Erythroblast (primary cell): ENCODE results near the gene G2E3.

Source experiments
- DNase-seq, 2 experiments: peaks; one replicate each; lab custom pipeline; 2025; lab: John Stamatoyannopoulos, UW
- GATA1 ChIP-seq: IDR thresholded peaks from 2 replicates; pipeline ENCODE4 v1.6.1; 2011; ENCODE audit warnings: low read depth, mild to moderate bottlenecking, control low read depth, low read length, moderate library complexity
- POLR2A ChIP-seq: IDR thresholded peaks from 2 replicates; pipeline ENCODE4 v1.6.1; 2011; ENCODE audit warnings: mild to moderate bottlenecking, low read length

G2E3 gene, protein sequence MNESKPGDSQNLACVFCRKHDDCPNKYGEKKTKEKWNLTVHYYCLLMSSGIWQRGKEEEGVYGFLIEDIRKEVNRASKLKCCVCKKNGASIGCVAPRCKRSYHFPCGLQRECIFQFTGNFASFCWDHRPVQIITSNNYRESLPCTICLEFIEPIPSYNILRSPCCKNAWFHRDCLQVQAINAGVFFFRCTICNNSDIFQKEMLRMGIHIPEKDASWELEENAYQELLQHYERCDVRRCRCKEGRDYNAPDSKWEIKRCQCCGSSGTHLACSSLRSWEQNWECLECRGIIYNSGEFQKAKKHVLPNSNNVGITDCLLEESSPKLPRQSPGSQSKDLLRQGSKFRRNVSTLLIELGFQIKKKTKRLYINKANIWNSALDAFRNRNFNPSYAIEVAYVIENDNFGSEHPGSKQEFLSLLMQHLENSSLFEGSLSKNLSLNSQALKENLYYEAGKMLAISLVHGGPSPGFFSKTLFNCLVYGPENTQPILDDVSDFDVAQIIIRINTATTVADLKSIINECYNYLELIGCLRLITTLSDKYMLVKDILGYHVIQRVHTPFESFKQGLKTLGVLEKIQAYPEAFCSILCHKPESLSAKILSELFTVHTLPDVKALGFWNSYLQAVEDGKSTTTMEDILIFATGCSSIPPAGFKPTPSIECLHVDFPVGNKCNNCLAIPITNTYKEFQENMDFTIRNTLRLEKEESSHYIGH

DNA sequence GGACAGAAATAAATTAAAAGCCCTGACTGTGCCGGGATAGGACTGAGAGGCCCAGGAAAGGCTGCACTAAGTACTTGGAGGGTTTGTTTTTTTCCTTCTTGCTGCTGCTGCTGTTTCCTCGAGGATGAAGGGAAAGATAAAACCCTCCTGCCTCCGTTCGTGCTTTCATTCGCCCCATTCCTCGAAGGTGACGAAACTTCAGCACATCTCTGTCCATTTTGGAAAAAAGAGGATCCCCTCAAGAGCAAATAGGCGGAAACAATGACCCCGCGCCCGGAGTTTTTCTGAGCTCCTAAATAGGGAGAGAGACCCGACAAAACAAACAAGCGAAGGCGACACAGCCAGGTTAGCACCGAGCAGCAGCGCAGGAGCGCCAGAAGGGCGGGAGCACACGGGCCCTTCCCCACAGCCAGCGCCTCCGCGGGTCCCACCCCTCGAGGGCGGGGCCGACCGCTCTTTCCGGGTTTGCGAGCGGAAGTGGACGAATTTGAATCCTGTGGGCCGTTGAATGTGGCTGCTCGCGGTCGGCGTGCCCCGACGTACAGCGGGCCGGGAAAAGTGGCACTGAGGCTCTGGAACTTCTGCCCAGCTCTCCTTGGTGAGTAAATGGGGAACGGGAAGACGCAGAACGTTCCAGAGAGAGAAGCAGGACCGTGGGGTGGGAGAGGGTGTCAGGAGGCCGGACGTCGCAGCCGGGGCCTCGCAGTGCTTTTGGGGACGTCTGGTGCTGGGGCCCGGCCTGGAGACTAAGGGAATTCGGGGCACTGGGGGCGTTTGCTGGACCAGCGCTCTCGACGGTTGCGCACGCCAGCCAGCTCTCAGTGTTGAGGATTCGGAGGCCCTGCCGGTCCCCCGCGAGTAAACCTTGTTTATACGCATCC lies at the start of gene G2E3:
G2E3 (plus strand) TSS at position 484 of the 881 bp plus-strand sequence. CDS start 21,922 bp downstream, outside the sequence.
- TF ChIP-seq POLR2A (peak; percentile 86), GATA1 (no peak)
- peak; percentile 91 to 93 for DNase-seq

DNA sequence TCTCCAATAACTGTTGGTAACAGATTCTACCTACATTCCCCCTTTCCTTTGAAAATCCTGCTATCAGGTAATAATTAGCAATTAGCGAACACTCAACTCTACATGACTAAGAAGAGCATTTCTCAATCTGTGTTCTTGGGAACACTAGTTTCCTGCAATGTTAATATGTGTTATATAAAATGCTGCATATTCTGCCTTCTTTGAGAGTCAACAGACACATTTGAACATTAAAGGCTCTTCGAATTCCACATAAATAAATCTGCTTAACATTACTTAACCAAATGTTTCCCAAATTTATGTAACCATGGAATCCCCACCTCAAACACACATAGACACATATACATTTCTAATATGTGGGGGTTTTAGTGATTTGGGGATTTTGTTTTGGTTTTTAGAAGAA lies 41.2 kb upstream of the G2E3 start:
- no peak for DNase-seq
- TF ChIP-seq POLR2A (no peak), GATA1 (no peak)

DNA sequence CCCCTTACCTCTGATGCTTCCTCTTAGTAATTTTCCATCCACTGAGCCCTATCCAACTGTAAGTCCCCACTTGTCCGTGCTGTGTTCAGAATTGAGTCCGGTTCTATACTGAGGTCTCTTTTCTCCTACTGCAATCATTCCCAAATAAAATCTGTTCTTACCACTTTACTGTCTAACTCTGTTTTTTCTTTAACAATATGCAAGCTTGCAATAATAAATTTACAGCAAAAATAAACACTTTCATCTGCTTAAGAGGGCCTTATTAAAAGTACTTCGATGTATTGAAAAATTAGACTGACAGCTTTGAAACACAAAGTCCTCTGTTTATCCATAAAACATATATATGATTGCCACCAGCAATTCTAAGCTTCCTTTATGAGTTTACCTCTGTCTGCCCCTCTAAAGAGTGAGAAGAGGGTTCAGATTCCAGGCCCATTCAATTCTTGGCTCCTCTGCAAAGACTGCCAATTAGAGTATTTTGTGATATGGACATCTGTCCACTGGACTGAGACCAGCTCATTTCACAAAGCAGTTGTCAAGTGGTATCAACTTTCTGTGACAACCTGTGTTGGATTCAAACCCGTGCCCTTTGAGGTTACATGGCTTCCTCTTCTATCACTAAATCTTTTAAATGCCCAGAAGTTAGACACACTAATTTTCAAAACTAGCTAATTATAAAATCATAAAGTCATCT lies 39.9 kb upstream of the G2E3 start:
- TF ChIP-seq POLR2A (no peak), GATA1 (no peak)
- DNase-seq, result no peak

DNA sequence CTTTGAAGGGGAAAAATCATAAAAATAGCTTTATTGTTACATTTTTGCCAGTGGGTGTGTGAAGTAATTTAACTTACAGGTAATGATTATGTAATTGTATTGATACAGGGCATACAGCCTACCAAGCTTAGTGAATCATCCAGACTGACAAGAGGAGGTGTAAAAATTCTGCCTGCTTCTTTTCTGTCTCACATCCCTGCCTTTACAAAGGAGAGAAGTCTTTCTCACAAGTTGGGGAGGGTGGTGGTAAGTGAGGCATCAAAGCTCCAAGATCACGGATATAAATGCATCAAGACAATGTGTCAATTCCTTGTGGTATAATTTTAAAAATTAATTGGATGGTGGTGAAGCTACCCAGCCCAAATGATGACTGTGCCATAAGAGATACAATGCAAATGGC lies 39.0 kb upstream of the G2E3 start:
- no peak for DNase-seq

DNA sequence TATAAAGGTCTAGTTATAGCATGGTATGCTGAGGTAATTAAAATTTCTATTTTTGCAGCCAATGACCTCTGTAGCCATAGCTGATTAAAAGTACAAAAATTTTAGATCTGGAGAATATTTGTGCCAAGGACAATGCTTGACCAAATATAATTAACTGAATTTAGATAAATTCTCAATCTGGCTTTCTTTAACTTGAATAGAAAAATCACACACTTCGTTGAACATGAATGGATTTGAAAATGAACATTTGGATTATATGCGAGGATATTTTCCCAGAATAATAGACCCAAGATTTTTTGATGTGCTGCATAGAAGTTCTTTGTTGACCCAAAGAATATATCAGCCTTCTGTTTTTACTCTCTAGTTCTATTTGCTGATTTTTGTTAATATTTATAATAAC lies 38.4 kb upstream of the G2E3 start:
- DNase-seq, result no peak
- TF ChIP-seq POLR2A, result no peak
- no peak for TF ChIP-seq GATA1

More for the DNA sequence above, 39.0 kb upstream of the G2E3 start:
- TF ChIP-seq POLR2A (no peak), GATA1 (no peak)

DNA sequence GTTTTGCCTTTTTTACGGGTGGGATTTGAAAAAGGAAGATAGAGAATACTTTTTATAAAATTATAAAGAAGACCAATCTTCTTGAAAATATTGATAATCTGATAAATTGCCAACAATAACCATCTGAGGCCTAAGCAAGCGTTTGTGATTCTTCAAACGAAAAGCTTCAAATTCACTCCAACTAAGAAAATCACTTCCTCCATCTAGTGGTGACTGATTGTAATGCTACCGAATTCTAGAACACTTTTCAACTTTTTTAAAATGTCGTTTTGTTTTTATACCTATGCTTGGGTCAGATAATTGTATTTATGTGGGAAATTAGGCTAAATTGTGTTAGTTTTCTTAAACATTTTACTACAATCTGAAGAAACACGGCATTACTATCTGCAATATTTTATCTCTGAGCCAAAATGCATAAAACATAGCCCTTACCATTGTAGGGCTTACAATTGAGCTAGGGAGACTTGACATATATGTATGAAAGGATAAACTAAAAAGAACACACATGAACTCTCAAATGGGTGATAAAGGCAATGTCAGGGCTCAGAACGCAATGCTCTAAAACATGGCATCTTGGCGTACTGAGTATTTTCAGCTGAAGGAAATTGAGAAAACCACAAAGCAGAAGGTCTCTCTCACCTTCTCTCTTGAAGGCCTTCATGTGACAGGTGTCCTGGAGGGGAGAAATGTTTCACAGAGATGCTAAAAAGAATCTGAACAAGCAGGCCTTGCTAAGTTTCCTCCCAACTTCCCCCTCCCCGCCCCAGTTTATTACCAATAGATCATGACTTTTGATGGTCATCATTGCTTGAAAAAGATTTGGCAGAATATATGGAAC lies 36.8 kb upstream of the G2E3 start:
- TF ChIP-seq POLR2A, result no peak
- no peak for TF ChIP-seq GATA1
- DNase-seq, result peak; percentile 19 to 55

DNA sequence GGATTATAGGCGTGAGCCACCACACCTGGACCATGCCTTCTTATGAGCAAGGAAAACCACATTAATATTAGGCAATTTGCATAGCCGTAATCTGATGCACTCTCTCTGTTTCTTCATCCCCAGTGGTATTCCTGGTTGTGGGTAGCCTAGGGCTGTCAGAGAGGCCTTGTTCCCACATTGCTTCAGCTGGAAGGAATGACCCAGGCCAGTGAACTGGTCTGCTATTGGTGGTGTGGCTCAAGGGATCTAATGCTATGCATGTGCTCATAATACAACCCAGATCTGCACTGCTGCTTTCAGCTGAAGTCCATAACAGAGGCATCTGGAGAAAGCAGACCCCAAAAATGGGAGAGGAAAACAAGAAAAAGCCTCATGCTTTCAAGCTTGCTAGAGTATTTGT lies 33.1 kb upstream of the G2E3 start:
- DNase-seq, result no peak
- TF ChIP-seq GATA1 (no peak), POLR2A (no peak)

DNA sequence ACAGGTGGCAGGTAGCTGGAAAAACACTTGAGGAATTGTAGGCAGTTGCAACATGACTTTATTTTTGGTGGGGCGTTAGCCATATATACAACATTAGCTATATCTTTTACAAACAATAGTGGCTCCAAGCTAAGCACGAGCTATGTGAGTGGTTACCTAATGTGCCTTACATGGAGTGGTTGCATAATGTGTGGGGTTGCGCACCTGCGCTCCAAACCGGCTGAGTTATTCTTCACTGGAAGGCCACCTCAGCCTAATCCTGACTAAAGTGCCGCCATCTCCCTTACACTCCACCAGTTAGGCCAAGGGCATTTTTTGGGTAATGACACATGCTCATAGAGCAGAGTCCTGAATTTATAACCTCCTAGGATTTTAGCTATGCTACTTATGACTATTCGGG lies 31.8 kb upstream of the G2E3 start:
- TF ChIP-seq GATA1, result no peak
- no peak for TF ChIP-seq POLR2A
- peak; percentile 3 to 14 for DNase-seq

- DNase-seq, result no peak
- TF ChIP-seq GATA1 (no peak), POLR2A (no peak)
These were observed 30.8 kb upstream of the G2E3 start for GRCh38 chr14:30528119-30528518.

DNA sequence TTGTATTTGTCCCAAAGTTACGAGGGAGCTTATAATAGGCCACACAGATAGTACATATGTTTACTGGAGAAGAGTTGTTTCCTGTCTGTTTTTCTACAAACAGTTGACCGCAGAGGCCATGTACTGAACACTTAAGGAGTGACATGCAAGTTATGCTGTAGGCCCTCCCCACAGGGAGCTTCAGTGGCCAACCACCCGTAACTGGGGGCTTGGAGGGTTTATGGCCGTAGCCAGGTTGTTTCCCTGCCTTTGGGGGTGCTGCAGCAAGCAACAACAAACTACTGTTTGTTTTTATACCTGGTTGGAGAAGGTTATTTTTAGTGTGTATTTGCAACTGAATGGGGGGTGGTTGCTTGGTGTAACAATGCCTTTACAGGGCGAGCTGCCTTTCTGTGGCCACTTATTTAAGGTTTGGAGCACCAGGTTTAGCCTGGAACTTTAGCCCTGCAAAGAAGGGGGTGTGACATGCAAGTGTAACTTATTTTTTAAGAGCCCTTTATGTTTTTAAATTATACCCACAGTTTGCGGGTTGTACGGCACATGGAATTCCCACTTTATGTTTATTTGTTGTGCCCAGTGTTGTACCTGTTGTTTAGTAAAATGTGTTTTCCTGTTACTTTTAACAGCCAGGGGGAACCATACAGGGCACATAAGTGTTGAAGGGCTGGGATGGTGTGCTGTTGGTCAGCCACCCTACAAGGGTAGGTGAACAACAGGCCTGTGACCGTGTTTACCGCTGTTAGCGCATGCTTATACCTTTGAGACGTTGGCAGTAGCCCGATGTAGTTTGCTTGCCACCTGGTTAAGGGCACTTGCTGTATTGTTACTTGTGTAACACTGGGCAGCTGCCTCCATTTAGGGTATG lies 29.9 kb upstream of the G2E3 start:
- DNase-seq, result no peak
- TF ChIP-seq POLR2A (no peak), GATA1 (no peak)

GRCh38 chr14:30532264-30532663 lies 26.7 kb upstream of the G2E3 start:
- peak; percentile 20 to 42 for DNase-seq
- TF ChIP-seq POLR2A (no peak), GATA1 (no peak)
